ENCODE results near the gene SORCS2.

The SORCS2 gene

DNA sequence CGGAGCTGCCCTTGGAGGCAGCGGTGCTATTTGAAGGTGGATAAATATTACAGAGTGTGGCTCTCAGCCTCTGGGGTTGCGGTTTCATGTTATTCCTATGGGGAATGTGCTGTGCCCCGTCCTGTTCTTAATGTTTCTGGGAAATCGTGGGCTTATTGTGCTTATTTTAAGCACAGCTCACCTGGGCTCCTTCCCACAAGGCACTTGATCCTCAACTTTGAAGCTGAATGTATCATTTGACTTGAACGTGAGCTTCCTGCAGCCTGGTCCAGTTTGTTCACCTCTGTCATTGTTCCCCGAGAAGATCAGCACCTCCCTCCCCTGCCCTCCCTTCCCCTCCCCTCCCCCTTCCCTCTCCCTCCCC, 3.9 kb downstream of the SORCS2 start:
- no peak for TF ChIP-seq GATA2 (IDR thresholded peaks at IDR 0.05; ENCODE audit: low read depth, low read length)
- TF ChIP-seq GATA3 (IDR thresholded peaks at IDR 0.05; ENCODE audit: low read depth, low read length): no peak

DNA sequence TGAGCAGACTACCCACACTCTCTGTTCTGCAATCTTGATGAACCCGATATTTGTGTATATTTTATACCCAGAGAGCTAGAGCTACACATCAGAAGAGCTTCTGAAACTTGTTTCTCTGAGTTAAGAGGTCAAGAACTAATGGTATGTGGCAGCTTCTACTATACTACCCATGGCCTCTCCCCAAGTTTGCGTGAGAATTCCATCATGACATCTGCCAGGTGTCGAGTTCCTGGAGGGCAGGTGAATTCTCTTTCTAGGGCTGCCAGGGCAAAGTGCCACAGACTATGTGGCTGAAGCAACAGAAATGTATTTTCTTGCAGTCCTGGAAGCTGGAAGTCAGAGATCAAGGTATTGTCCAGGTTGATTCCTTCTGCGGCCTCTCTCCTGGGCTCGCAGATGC, 4.4 kb downstream of the SORCS2 start:
- TF ChIP-seq GATA3 (IDR thresholded peaks at IDR 0.05; ENCODE audit: low read depth, low read length) (no peak), GATA2 (IDR thresholded peaks at IDR 0.05; ENCODE audit: low read depth, low read length) (no peak)

DNA sequence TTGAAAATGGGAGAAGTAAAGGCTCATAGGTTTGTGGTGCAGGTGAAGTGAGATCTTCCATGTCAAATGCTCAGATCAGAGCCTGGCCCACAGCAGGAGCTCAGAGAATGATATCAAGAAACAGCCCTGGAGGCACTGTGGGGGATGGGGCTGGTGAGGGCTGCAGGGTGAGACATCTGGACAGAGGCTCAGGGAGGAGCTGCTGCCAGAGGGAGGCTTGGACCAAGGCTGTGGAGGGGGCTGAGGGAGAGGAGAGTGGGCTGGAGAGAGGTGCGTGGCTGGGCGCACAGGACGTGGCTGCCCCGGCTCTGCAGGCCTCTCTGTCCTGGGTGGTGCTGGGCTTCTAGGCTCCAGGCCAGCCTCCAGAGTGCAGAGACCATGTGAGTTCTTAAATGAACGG, 5.6 kb downstream of the SORCS2 start:
- TF ChIP-seq GATA3 (IDR thresholded peaks at IDR 0.05; ENCODE audit: low read depth, low read length): no peak
- no peak for TF ChIP-seq GATA2 (IDR thresholded peaks at IDR 0.05; ENCODE audit: low read depth, low read length)

DNA sequence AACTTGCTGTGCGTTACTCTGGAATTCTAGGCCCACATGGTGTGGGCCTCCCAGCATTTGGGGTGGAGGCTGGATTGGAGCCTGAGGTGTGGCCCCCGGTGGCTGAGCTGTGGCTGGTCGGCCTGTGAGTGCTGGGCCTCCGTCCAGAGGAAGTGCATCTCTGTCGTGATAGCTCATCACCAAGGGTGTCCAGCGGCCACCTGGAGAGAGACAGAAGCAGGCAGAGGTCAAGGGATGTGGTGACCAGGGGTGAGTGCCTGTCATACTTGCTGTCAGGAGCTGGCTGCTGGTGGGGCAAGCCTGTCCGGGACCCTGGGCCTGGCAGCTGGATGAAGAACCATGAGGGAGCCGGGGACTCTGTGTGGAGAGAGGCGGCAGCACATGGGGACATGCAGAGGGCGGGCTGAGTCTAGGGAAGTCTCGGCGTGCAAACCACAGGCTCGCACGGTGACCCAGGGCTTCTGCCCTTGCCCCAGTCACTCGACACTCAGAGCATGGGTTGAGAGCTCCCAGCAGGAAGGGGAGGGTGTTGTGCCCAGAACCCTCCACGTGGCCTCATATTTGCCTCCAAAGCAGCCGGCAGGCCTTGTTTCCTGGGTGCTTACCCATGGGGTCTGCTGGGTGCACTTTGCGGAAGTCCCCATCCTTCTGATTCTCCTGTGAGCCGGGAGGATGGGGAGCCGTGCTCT, 6.2 kb downstream of the SORCS2 start:
- TF ChIP-seq GATA3 (IDR thresholded peaks at IDR 0.05; ENCODE audit: low read depth, low read length): no peak
- TF ChIP-seq GATA2 (IDR thresholded peaks at IDR 0.05; ENCODE audit: low read depth, low read length): no peak

DNA sequence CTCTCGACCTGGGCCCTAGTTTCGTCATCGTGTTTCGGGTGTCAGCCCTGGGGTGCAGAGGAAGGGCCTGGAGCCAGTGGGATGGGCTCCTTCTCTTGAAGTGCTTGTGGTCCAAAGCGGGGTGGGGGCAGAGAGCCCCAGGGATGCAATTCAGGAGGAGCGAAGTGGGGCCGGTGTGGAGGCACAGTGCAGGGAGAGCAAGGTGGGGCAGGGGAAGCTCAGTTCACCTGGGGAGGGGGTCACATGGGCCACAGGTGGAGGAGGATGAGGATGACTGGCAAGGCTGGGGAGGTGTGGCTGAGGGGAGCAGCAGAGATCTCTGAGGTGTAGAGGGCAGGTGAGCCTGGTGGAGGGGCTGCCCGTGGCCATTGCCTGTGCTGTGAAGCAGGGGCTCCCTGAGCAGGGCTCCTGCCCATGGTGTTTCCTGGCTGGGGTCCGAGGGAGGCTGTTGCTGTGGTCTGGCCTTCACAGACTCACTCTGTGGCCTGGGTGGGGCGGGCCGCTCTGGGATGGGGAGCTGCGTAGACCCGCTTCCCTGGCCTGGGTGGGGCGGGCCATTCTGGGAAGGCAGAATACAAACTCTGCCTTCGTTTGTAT, 6.9 kb downstream of the SORCS2 start:
- TF ChIP-seq GATA2 (IDR thresholded peaks at IDR 0.05; ENCODE audit: low read depth, low read length): no peak
- TF ChIP-seq GATA3 (IDR thresholded peaks at IDR 0.05; ENCODE audit: low read depth, low read length): no peak

DNA sequence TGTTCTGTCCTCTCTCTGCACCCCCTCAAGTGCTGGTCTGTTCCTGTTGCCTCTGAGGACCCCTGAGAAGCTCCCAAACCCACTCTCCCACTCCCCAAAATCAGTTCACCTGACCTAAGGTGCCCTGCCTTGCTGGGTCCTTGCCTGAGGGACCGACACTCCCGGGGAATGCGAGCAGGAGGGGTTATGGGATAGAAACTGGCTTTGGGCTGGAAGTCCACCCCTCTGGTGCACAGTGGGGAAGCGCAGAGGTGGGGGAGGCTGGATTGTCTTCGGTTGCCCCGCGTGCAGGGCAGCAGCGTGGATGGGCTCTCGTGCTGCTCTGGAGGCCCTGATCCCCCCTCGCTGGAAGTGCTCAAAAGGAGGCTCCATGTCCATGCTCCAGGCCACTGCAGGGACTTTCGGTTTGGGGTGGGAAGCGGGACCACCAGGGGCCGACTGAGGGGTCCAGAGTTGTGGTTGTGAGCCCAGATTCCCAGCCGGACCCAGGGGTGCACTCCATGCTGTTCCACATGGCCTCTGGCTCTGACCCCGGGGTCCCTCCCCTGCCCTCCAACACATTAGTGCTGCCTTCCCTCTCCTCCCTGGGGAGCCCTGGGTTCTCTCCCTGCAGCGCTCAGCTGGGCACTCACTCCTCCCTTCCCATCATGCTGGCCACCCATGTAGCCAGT, 7.6 kb downstream of the SORCS2 start:
- TF ChIP-seq GATA3 (IDR thresholded peaks at IDR 0.05; ENCODE audit: low read depth, low read length) (no peak), GATA2 (IDR thresholded peaks at IDR 0.05; ENCODE audit: low read depth, low read length) (no peak)

DNA sequence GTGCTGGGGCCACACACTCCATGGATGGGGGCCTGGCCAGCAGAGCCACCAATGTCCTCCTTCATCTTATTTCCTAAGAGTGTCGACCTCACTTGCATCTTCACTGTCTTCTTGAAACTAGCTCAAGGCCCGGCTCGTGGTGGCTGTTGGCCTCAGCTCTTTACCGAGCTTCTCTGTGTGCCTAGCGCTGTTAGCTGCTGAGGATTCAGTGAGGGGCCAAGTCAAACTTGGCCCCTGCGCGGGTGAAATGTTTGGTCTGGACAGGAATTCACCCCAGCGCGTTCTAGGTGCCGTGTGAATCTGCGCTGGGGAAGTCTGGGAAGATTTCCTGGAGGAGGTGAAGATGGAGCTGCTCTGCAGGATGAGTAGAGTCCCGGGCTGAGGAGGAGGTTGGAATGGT, 8.5 kb downstream of the SORCS2 start:
- TF ChIP-seq GATA3 (IDR thresholded peaks at IDR 0.05; ENCODE audit: low read depth, low read length) (no peak), GATA2 (IDR thresholded peaks at IDR 0.05; ENCODE audit: low read depth, low read length) (no peak)

DNA sequence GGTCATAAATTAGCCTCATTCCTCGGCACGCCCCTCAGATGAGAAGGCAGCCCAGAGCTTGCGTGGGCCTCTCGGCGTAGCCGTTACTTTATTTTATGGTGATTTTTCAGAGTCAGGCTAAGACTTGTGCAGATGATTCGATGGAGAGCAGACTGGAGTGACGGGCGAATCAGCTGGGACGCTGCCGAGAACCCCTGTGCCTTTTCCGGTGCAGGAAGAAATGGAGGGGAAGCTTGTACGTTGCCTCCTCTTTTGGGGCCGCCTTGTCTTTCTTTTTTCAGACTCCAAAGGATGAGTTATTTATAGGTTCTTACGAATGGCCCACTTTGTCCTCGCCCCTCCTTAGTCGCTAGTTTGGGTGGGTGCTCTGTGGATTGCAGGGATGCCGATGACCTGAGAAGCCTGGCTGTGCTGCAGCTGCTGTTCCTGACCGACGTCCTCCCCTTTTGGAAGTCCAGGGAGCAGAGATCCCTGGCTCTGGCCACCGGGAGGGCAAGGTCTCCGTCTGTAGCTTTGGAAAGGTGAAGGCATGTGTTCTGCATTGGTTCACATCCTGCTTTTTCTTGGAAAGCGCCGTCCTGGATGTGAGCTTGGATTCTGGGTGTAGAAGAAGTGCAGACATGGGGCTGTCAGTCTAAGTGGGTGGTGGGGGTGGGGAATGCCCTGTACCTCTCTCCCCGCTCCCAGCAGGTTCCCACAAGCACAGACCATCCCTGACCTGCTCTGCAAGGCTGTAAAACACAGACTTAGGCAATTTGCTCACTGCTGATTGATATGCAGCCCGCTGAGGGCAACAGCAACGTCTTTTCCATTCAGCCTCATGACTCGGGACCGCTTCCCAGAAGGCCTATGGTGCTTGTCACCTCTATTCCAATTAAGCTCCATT, 9.3 kb downstream of the SORCS2 start:
- no peak for TF ChIP-seq GATA2 (IDR thresholded peaks at IDR 0.05; ENCODE audit: low read depth, low read length)
- TF ChIP-seq GATA3 (IDR thresholded peaks at IDR 0.05; ENCODE audit: low read depth, low read length): no peak

DNA sequence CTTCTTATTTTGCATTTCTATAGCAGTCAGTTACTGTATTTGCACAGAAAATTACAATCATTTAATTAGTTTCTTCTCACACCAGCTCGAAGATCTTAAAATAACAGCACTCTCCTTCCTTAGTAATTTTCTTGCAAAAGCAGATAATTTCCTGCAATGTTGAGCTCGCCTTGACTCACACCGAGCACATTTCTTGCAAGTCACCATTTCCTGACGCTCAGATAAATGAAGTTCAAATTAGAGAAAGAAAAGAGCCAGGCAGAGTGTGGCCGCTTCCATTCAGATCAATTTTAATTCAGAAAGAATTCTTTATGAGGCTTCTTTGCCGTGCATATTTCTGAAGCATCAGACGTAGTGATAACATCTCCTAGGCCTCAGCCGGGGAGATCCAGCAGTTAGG, 10.1 kb downstream of the SORCS2 start:
- TF ChIP-seq GATA2 (IDR thresholded peaks at IDR 0.05; ENCODE audit: low read depth, low read length) (no peak), GATA3 (IDR thresholded peaks at IDR 0.05; ENCODE audit: low read depth, low read length) (no peak)

DNA sequence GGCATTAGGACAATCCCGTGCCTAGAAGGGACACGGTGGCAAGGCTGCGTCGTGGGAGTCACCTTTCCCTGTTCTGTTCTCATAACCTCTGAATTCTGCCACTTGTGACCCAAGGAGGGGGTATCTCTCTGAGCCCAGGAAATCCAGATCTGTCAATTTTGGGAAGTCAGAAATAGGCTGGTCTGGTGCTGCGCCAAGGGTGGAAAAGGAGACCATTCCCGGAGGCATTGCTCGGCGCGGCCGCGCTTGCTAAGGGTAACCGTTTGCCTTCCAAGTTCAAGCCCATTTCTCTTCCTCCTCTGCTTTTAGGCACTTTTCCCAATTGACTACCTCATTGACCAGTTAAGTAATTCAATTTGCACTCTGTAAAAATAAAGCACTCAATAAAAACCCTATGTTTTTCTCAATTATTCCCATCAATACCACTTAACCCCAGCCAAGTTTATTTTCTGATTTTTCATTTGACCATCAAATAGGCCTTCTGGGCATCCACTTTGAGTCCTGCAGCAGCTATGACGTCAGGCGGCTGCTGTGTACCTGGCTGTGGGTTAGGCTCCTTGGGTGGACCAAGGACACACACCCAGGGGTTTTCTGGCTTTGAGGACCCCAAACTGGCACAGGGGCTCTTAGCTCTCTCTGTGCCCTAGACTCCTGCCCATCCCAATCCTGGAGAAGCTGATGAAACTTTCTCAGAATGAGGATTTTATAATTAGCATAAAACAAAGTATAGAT, 12.5 kb downstream of the SORCS2 start:
- TF ChIP-seq GATA3 (IDR thresholded peaks at IDR 0.05; ENCODE audit: low read depth, low read length) (no peak), GATA2 (IDR thresholded peaks at IDR 0.05; ENCODE audit: low read depth, low read length) (no peak)

DNA sequence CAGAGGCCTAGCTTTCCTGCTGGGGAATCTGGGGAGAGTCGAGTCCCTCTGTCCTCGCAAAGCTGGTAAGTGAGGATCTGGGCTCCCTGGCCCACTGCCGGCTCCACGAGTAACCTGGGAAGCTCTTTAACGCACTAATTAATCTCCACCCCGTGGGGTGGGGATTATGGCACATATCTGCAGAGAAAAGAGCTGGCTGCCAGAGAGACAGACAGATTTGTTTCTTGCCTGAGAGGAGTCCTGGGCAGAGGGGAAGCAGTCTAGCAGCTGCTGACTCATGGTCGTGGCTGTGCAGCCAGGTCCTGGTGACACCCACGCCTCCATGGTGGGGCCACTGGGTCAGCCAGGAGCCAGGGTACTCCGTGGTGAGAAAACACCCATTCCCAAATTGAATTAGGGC, 14.0 kb downstream of the SORCS2 start:
- TF ChIP-seq GATA2 (IDR thresholded peaks at IDR 0.05; ENCODE audit: low read depth, low read length) (no peak), GATA3 (IDR thresholded peaks at IDR 0.05; ENCODE audit: low read depth, low read length) (no peak)

DNA sequence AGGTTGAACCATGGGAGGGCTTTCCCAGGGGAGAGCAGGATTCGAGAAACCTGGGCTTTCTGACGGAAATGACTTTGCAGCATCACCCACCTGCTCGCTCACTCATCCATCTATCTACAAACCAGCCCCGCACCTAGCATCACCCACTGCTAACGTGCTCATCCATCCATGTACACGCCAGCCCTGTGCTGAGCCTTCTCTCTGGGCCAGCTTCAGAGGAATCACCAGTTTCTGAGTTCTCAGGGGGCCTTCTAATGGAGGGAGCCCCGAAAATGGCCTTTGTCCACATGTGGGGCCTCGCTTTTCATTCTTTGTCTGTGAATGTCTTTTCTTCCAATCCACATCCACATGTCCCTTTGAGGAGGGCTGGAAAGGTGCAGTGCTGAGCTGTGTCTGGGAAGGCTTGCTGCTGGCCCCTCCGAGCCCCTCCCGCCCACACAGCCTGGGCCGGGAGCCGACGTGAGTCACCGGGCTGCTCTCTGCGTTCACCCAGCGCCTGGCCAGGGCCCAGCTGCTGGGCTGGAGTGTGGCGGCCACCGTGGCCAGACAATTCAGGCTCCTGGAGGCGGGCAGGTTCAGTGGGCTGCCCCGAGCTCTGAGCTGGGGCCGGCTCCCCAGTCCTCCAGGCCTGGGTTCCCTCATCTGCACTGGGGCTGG, 14.7 kb downstream of the SORCS2 start:
- TF ChIP-seq GATA2 (IDR thresholded peaks at IDR 0.05; ENCODE audit: low read depth, low read length): no peak
- TF ChIP-seq GATA3 (IDR thresholded peaks at IDR 0.05; ENCODE audit: low read depth, low read length): no peak

DNA sequence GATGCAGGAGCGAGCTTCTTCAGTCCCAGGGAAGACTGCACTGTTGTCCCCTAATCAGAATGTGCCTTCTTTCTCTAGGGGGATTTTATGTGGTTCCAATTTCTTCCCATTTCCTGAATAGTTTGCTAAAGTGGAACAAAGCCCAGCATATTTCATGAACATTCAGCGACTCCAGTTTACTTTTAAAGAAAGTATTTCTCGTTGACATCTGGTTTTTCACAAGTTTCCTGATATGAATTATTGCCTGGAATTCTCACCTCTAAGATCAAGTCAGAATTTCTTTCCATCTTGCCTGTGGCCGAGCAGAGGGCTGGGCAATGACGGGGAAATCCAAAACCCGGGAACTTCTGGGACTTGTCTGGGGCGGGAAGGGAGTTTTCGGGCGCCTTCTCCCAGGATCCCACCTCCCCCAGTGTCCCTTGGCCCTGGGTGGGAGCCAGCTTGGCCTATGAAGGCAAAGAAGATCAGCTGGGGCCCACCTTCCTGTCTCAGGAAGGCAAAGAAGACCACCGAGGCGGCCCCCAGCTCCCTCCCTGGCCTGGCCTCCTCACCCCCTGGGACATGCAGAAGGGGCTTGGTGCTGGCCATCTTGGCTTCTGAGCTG, 15.4 kb downstream of the SORCS2 start:
- TF ChIP-seq GATA3 (IDR thresholded peaks at IDR 0.05; ENCODE audit: low read depth, low read length) (no peak), GATA2 (IDR thresholded peaks at IDR 0.05; ENCODE audit: low read depth, low read length) (no peak)

All from SH-SY5Y (cell line).